ENCODE results near the gene KIAA0930.

Gene KIAA0930

GRCh38 chr22:45211848-45212247 lies 28.8 kb downstream of the KIAA0930 start:
- TF ChIP-seq CTCF (IDR thresholded peaks at IDR 0.05; ENCODE audit: insufficient read depth, missing control alignments), result no peak
- DNase-seq (ENCODE audit: insufficient read length, low spot score) (no peak), FAIRE-seq (no peak)

DNA sequence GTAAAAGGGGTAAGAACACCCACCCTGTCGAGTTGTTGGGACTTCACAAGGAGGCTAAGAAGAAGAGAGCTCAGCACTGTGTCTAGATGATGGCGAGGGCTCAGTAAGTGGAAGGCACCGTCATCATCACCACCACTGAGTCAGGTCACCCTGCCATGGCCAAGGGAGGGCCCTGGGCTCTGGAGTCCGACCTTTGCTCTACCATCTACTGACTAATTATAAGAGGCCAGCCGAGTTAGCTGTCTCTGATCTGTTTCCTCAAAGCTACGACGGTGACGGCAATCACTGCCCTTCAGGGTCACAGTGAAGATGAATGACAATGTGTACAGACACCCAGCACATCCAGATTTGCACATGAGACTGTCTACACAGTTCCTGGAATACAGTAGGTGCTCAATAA lies 29.3 kb downstream of the KIAA0930 start:
- no peak for TF ChIP-seq CTCF (IDR thresholded peaks at IDR 0.05; ENCODE audit: insufficient read depth, missing control alignments)
- DNase-seq (ENCODE audit: insufficient read length, low spot score), result no peak
- no peak for FAIRE-seq

DNA sequence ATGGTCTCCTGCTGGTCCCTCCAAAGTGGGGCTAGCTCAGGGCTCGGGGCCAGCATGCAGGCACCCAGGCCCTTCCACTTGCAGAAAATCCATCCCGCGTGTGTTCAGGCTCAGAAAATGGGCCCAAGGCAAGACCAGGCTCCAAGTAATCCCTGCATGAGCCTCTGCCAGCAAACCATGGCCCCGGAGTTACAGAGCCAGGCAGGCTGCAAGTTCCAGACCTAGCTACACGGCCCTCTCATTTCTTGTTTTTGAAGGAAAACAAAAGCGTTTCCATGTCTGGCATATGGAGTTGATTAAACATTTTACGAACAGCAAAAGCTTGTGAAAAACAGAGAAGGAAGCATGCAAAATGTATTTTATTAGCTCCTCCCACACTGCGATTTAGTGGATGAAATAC lies 29.7 kb downstream of the KIAA0930 start:
- FAIRE-seq, result no peak
- TF ChIP-seq CTCF (IDR thresholded peaks at IDR 0.05; ENCODE audit: insufficient read depth, missing control alignments), result no peak
- DNase-seq (ENCODE audit: insufficient read length, low spot score), result no peak

GRCh38 chr22:45210577-45210976 lies 30.1 kb downstream of the KIAA0930 start:
- no peak for TF ChIP-seq CTCF (IDR thresholded peaks at IDR 0.05; ENCODE audit: insufficient read depth, missing control alignments)

GRCh38 chr22:45210174-45210573 lies 30.5 kb downstream of the KIAA0930 start:
- FAIRE-seq (no peak), DNase-seq (ENCODE audit: insufficient read length, low spot score) (no peak)
- no peak for TF ChIP-seq CTCF (IDR thresholded peaks at IDR 0.05; ENCODE audit: insufficient read depth, missing control alignments)

More at GRCh38 chr22:45210577-45210976, 30.1 kb downstream of the KIAA0930 start:
- DNase-seq (ENCODE audit: insufficient read length, low spot score) (no peak), FAIRE-seq (no peak)

DNA sequence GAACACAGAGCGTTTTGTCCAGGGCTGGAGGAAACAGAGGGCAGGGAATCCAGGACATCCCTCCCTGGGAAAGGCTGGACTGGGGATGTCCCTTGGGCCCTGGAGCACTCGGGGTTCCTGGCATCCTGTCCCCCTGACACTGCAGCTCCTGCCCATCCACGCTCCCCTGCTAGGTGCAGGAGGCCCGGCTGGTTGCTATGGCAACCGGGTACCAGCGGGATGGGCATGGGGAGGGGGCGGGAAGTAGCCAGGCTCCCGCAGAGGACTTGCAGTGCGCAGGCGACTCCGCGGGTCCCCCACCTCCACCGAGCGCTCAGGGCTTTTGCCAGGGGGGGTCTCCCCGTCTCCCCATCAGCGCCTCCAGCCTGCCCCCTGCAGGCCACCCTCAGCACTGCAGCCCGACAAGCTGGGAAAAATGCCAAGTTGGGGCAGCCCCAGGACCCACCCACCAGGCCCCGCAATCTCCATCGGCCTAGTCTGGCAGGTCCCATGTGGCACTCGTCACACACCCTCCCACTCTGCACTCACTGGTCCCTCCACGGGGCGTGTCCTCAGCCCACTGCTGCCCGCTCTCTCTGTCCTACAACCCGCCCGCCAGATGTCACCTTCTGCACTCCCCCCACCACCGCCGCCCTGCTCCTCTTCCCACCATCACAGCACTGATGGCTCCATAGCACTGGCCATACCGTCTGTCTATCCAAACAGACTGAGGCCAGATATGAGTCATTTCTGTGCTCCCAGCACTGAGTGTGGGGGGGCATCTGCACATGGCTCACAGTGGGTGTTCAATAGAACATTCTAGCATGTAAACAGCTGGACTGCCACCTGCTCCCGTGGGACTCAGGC lies 31.5 kb downstream of the KIAA0930 start:
- no peak for DNase-seq (ENCODE audit: insufficient read length, low spot score)
- FAIRE-seq, result no peak
- TF ChIP-seq CTCF (IDR thresholded peaks at IDR 0.05; ENCODE audit: insufficient read depth, missing control alignments), result peak; percentile 27

- no peak for DNase-seq (ENCODE audit: insufficient read length, low spot score)
- TF ChIP-seq CTCF (IDR thresholded peaks at IDR 0.05; ENCODE audit: insufficient read depth, missing control alignments), result no peak
- no peak for FAIRE-seq
These were observed 32.0 kb downstream of the KIAA0930 start for GRCh38 chr22:45208696-45208992.
